Aorta (tissue), 4 donors: ENCODE measurements around the gene POLR2H. TPM values are rescaled to one million over a fixed set of nuclear protein-coding genes. Genes with fewer than 3 reads are reported as not detected.

Experiments
- polyA plus RNA-seq, 2 donors: library from polyadenylated mRNA; stranded (reverse); fragments of 200-250 nt; gene quantifications; one replicate each; pipeline ENCODE4 v1.2.3, GENCODE V29; 2013
- total RNA-seq, 2 donors: library from RNA; stranded (reverse); fragmentation: NEBNext Ultra II Directional; extraction: Animal tissue kit (Norgen Biotek cat#: 25700); gene quantifications; one replicate each; pipeline ENCODE4 v1.2.1, GENCODE V29; 2021
- donor health status: healthy with polysubstance abuse.
- donor health status: Bipolar disorder and iron deficiency.
- donor health status: DM: no; HTN: no; CAD: no.
- donor health status: DM: yes; HTN: yes; CAD: no.

The POLR2H gene
- total and polyA plus RNA-seq, 4 donors = 43.9 to 151 (median 57.3) TPM

Other genes with a start within 250 kb of the POLR2H start
- gene EIF2B5, start 226.4 kb upstream of the POLR2H start, total RNA-seq = 10 to 100 TPM; 32.2 to 32.9 TPM
- 10 to 100 TPM; 24.3 to 53.1 TPM for gene EIF2B5, start 226.4 kb upstream of the POLR2H start, polyA plus RNA-seq
- 10 to 100 TPM; 66.7 to 77.1 TPM for gene DVL3, start 206.3 kb upstream of the POLR2H start, total RNA-seq
- 10 to 100 TPM; 13.5 to 55.6 TPM for gene DVL3, start 206.3 kb upstream of the POLR2H start, polyA plus RNA-seq
- gene AP2M1, start 186.9 kb upstream of the POLR2H start, total RNA-seq = 100 to 1,000 TPM; 249 to 250 TPM
- 100 to 1,000 TPM; 234 to 237 TPM for gene AP2M1, start 186.9 kb upstream of the POLR2H start, polyA plus RNA-seq
- 10 to 100 TPM; 44.1 to 57.1 TPM for gene ABCF3, start 175.5 kb upstream of the POLR2H start, total RNA-seq
- gene ABCF3, start 175.5 kb upstream of the POLR2H start, polyA plus RNA-seq = 10 to 100 TPM; 30.1 to 75.6 TPM
- not detected for gene VWA5B2, start 132.1 kb upstream of the POLR2H start, total RNA-seq
- gene VWA5B2, start 132.1 kb upstream of the POLR2H start, polyA plus RNA-seq = under 1 TPM in 1 of 2 donors, not detected in 1; 0.10 TPM
- gene ALG3, start 112.7 kb upstream of the POLR2H start, total RNA-seq = 10 to 100 TPM; 19.4 to 23.9 TPM
- gene ALG3, start 112.7 kb upstream of the POLR2H start, polyA plus RNA-seq = 10 to 100 TPM; 12.5 to 30.7 TPM
- 1 to 10 TPM; 1.5 to 1.8 TPM for gene EEF1AKMT4, start 112.0 kb upstream of the POLR2H start, total RNA-seq
- gene EEF1AKMT4, start 112.0 kb upstream of the POLR2H start, polyA plus RNA-seq = 1 to 10 TPM in 1 of 2 donors, under 1 TPM in 1; 0.41 to 3.0 TPM
- gene CAMK2N2, start 100.2 kb upstream of the POLR2H start, total RNA-seq = under 1 TPM; 0.26 to 0.36 TPM
- not detected for gene CAMK2N2, start 100.2 kb upstream of the POLR2H start, polyA plus RNA-seq
- gene ECE2, start 85.7 kb upstream of the POLR2H start, total RNA-seq = not detected
- not detected for gene ECE2, start 85.7 kb upstream of the POLR2H start, polyA plus RNA-seq
- 100 to 1,000 TPM; 139 to 143 TPM for gene PSMD2, start 62.5 kb upstream of the POLR2H start, total RNA-seq
- gene PSMD2, start 62.5 kb upstream of the POLR2H start, polyA plus RNA-seq = 100 to 1,000 TPM; 116 to 139 TPM
- 100 to 1,000 TPM; 234 to 285 TPM for gene EIF4G1, start 47.1 kb upstream of the POLR2H start, total RNA-seq
- 100 to 1,000 TPM in 1 of 2 donors, 10 to 100 TPM in 1; 72.8 to 140 TPM for gene EIF4G1, start 47.1 kb upstream of the POLR2H start, polyA plus RNA-seq
- gene FAM131A, start 24.1 kb upstream of the POLR2H start, total RNA-seq = 10 to 100 TPM; 28.2 to 40.6 TPM
- 10 to 100 TPM; 10.6 to 27.1 TPM for gene FAM131A, start 24.1 kb upstream of the POLR2H start, polyA plus RNA-seq
- gene CLCN2, start 105 bp upstream of the POLR2H start, total RNA-seq = 1 to 10 TPM; 4.1 to 6.5 TPM
- 10 to 100 TPM in 1 of 2 donors, 1 to 10 TPM in 1; 4.3 to 14.5 TPM for gene CLCN2, start 105 bp upstream of the POLR2H start, polyA plus RNA-seq
- gene THPO, start 16.5 kb downstream of the POLR2H start, total RNA-seq = 1 to 10 TPM in 1 of 2 donors, under 1 TPM in 1; 0.65 to 1.2 TPM
- under 1 TPM; 0.15 to 0.75 TPM for gene THPO, start 16.5 kb downstream of the POLR2H start, polyA plus RNA-seq
- gene CHRD, start 18.3 kb downstream of the POLR2H start, total RNA-seq = 10 to 100 TPM; 12.0 to 46.5 TPM
- 10 to 100 TPM in 1 of 2 donors, under 1 TPM in 1; 0.38 to 11.9 TPM for gene CHRD, start 18.3 kb downstream of the POLR2H start, polyA plus RNA-seq
- gene EPHB3, start 200.1 kb downstream of the POLR2H start, total RNA-seq = 1 to 10 TPM; 2.8 to 9.0 TPM
- 1 to 10 TPM in 1 of 2 donors, under 1 TPM in 1; 0.50 to 3.9 TPM for gene EPHB3, start 200.1 kb downstream of the POLR2H start, polyA plus RNA-seq